Measurements from ENCODE around the gene CCDC159.
A peak's percentile ranks its signal among the peaks of the same experiment; 100 is the strongest.
"Not testable (repeated sequence)": the region's sequence is repeated elsewhere in the genome, so short reads cannot be mapped to it uniquely, and the experiment has no call there.

CCDC159 gene

DNA sequence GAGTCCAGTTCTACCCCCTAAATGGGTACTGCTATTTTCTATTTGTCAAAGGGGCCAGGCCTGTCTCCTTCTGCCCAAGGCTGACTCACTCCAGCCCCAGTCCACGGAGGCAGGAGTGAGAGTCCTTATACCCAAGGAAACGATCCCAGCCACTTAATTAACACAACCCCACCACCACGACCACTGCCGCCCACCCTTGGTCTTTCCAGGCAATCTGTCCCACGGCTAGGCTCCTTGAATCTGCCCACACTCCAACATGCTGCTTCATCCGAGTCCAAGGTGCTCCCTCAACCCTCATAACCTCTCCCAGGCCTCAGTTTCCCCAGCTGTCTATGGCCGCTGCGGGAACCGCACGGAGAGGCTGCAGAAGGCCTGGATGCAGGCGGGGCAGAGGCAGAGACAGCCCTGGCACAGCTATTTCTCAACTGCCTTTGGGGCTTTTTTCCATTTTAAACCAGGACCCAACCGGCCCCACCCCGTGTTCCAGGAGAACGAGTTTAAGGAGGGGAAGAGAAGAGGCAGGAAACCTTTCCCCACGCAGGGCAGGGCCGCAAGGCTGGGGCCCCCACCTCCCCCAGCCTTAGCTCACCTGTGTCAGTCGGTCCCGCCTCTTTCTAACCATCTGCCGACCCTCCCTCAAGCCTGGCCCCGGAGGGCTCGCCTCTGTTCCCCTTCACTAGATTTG lies 7.6 kb upstream of the CCDC159 start:
- no peak for DNase-seq

DNA sequence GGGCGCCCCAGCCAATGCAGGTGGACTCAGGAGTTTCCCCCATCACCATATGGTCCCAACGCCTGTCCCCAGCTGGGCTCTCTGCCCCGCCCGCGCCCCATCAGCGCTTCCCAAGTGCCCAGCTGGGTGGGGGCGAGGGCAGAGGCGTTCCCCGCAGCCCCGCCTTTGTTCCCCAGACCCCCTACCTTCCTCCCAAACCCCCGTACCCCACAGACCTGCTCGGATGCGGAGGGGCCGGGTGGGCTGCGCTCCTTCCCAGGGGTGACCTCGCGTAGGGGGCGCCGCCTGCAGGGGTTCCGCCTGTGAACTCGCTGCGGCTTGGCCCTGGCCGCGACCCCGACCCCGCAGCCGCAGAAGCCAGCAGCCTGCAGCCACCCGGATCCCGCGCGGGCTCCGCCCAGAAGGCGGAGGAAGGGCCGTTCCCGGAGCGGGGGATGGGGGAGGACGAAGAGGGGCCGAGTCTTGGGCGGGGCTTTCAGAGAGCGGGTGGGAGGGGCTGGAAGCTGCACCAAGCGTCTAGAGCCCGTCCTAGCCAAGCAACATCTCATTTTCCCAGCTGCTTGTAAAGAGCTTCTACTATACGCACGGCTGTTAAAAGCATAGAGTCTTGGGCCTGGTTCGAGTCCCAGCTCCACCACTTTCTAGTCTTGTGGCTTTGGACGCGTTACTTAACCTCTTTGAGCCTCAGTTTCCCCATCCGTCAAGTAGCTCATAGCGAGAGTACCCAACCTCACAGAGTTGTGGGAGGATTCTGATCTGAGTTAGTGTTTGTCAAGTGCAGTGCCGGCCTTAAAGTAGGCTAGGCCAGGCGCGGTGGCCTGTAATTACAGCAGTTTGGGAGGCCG lies 6.8 kb upstream of the CCDC159 start, which contains the start of gene RAB3D:
Gene RAB3D (minus strand): TSS at position 404 of the 845 bp plus-strand sequence. CDS start 2,258 bp downstream, outside the sequence.
- peak; percentile 86 for DNase-seq

DNA sequence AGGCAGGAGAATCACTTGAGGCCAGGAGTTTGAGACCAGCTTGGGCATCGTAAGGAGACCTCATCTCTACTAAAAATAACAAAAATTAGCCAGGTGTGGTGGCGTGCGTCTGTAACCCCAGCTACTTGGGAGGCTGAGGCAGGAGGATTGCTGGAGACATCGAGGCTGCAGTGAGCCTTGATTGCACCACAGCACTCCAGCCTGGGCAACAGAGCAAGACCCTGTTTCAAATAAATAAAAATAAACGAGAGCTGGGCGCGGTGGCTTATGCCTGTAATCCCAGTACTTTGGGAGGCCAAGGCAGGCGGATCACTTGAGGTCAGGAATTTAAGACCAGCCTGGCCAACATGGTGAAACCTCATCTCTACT lies 6.2 kb upstream of the CCDC159 start:
- not testable (repeated sequence) for DNase-seq

DNA sequence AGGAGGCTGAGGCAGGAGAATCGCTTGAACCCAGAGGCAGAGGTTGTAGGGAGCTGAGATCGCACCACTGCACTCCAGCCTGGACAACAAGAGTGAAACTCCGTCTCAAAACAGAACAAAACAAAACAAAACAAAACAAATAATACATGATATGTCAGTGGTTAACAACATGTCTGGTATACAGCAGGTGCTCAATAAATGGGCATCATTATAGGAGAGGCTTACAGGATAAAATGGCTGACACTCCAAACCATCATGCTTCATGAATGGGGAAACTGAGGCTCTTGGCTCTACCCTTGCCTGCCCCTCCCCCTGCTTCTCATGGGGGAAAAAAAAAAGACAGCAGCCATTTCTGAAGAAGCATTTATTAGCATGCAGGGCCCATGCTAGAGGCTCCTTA lies 3.9 kb upstream of the CCDC159 start:
- DNase-seq, result no peak

DNA sequence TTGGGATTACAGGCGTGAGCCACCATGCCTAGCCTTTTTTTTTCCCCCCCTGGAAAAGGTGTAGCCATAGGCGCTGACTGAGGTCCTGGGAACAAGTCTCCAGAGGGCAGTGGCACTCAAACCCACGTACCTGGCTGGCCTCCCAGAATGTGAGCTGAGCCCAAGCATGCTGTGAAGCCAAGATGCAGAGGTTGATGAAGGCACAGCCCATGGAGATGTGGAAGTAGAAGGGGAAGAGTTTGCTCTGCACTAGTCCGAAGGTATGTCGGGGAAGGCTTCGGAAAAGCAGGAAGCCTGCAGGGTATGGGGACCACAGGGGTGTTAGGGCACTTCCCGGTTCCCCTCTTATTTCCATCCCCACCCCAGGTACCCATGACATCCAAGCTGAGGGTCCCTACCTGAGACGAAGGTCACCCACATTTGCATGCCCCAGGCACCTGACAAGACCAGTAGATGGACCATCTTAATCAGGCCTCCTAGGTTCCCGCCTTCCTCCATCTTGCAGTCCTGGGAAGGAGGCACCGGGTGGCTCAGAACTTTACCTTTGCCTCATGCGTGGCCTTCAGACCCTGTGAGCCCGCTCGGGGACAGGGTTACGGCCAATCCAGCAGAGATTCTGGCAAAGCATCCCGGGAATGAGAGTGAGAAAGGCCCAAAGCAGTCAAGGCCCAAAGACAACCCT lies 1.1 kb upstream of the CCDC159 start:
- DNase-seq, result no peak

DNA sequence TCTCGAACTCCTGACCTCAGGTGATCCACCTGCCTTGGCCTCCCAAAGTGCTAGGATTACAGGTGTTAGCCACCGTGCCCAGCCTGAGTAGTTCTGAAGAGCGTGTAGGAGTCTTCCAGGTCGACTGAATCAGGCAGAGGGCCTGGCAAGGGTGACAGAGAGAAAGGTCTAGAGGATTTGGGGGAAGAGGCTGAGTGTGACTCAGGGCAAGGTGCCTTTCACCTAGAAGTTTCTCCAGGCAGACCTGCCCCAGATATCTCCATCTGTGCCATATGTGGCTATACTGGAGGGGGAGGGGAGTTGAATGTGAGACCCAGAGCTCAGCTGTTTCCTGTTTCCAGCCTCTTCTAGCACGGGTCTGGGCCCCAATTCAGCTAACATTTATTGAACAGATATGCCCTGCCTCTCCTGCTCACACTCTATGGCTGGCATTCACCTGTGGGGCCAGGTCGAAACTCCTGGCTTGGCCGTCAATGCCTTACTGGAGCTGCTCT lies 1.3 kb downstream of the CCDC159 start:
- no peak for DNase-seq

DNA sequence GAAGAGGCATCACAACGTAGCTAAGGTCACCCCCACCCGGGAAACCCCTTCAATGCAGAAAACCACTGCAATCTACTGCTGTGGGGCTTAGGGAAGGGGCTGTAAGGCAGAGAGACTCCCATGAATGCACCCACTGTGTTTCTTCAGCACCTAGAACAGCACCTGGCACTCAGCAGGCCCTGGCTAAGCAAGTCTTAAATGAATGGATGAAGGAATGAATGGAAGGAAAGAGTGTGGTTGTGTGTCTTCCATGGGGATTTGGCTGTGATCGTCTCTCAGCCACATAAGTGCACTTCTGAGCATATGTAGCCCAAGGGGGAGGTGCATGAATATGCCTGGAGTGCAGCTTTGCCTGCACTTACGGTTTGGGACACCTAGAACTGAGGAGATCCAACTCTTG lies 2.9 kb downstream of the CCDC159 start:
- no peak for DNase-seq

DNA sequence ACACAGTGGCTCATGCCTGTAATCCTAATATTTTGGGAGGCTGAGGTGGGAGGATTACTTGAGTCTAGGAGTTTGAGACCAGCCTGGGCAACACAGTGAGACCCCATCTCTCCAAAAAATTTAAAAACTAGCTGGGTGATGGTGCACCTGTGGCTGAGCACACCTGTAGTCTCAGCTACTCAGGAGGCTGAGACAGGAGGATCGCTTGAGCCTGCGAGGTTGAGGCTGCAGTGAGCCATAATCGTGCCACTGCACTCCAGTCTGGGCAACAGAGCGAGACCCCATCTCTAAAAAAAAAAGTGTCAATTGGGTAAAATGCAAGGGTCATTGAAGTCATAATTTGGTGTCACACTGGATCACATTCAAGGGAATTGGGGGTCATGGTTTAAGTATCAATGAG lies 7.8 kb downstream of the CCDC159 start:
- DNase-seq, result not testable (repeated sequence)

DNA sequence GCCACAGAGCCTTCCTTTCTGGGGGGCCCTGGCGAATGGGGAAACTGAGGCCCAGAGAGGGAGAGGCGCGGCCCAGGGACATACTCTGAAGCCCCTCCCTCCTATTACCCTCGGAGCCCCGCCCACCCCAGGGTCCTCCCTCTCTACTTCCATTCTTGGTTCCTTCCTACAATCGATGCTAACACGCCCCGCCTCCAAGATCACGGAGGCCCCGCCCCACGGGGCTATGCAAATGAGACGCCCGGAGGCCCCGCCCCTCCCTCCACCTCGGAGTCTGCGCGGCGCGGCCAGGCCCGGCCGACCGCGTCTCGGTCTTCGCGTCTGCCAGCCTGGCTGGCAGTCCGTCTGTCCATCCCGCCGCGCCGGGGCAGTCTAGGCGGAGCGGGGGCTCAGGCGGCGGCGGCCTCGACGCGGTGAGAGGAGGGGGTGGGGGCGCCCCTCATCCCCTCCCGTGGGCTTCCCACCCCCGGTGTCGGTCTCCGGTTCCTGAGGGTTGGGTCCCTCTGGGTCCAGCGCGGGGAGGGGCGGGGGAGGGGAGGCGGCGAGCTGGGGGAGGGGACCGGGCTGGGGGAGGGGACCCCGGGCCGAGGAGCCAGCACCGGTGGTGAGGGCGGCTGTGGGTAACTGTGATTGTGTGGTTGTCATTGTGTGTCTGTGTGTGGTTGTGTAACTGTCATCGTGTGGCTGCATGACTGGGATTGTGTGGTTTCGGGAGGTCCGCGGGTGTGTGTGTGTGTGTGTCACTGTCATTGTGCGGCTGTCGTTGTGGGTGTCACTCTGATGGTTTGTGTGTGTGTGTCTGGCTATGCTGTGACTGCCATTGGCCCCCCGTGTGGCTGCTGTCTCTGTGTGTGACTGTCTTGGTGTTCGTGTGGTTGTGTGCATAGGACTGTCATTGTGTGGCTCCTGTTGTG lies 9.1 kb downstream of the CCDC159 start, which contains the start of gene PLPPR2:
Gene PLPPR2 (plus strand): TSS at position 273 of the 914 bp plus-strand sequence. CDS start 2,242 bp downstream, outside the sequence.
- DNase-seq, result peak; percentile 71

DNA sequence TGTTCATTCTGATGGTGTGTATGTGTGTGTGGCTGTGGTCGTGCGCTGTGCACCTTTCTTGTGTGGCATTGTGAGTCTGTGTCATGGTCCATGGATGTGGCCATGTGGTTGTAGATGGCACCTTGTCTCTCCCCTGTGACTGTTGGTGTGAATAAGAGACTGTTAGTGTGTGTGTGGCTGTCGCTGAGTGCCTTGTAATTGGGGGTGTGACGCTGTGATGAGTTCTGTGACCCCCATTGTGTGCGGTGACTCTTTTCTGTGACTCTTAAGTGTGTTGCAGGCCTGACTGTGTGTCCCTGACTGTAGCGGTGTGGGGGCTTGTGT lies 9.7 kb downstream of the CCDC159 start:
- DNase-seq, result no peak

DNA sequence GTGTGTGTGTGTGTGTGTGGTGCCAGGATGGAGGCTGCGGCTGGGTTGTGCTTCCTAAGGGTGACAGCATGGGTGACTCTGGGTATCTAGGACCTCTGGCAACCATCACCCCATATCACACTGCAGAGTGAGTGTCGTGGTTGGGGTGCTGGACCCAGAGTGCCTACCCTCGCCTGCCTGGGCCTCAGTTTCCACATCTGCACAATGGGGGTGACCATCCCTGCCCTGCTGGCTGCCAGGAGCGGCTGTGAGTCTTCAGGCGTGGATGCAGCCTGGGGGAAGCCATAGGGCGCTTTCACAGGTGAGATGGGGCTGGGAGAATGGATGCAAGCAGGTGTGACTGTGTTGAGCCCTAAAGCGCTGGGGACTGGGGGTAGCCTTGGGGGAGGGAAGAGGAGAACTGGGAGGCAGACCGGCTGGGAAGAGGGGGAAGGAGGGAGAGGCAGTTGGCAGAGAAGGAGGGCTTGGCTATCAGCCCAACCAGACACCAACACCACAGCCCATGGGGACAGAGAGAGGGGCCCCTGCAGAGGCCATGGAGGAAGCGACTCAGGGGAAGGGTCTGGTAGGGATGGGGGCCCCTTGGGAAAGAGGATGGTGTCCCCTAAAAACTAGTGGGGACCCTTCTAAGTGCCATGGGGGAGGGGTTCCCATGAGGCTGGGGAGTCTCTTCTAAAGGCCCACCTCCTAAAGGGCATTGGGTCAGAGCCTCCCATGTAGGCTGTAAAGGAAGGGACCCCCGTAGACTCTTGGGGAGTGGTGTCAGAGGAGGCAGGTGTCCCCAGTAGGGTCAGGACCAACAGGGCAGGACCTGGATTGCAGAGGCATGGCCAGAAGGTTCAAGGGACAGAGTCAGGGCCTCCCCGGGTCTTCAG lies 10.6 kb downstream of the CCDC159 start:
- DNase-seq, result no peak

DNA sequence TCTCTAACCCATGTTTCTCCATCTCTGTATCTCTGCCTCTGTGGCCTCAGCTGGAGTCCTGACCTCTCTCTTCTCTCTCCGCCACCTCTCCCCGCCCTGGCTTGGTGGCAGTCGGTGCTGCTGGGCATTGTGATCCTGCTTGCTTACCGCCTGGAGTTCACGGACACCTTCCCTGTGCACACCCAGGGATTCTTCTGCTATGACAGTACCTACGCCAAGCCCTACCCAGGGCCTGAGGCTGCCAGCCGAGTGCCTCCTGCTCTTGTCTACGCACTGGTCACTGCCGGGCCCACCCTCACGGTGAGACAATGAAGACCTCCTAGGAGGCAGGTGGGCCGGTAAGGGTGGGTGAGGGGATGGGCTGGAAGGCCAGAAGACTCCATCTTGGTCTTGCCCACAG lies 13.1 kb downstream of the CCDC159 start:
- DNase-seq, result no peak

DNA sequence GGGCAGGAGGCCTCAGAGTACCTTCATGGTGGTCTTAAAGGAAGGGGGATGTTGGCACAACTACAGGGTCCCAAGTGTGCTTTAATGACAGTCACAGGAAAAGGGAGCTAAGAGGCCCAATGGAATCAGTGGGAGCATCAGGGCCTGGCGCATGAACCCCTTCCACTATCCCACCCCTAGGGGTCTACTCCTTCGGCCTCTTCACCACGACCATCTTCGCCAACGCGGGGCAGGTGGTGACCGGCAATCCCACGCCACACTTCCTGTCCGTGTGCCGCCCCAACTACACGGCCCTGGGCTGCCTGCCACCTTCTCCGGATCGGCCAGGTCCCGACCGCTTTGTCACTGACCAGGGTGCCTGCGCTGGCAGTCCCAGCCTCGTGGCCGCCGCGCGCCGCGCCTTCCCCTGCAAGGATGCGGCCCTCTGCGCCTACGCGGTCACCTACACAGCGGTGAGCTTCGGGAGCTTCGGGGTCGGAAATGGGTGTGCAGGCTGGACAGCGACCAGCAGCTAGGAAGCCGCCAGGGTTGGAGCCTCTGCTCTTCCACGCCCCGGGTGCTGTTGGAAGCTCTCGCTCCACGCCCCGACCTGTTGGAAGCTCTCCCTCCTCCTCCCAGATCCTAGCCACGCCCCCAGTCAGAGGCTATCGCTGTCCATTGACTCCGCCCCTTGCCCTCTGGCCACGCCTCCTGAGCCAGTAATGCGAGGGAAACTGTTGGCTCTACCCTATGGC lies 14.9 kb downstream of the CCDC159 start:
- no peak for DNase-seq

DNA sequence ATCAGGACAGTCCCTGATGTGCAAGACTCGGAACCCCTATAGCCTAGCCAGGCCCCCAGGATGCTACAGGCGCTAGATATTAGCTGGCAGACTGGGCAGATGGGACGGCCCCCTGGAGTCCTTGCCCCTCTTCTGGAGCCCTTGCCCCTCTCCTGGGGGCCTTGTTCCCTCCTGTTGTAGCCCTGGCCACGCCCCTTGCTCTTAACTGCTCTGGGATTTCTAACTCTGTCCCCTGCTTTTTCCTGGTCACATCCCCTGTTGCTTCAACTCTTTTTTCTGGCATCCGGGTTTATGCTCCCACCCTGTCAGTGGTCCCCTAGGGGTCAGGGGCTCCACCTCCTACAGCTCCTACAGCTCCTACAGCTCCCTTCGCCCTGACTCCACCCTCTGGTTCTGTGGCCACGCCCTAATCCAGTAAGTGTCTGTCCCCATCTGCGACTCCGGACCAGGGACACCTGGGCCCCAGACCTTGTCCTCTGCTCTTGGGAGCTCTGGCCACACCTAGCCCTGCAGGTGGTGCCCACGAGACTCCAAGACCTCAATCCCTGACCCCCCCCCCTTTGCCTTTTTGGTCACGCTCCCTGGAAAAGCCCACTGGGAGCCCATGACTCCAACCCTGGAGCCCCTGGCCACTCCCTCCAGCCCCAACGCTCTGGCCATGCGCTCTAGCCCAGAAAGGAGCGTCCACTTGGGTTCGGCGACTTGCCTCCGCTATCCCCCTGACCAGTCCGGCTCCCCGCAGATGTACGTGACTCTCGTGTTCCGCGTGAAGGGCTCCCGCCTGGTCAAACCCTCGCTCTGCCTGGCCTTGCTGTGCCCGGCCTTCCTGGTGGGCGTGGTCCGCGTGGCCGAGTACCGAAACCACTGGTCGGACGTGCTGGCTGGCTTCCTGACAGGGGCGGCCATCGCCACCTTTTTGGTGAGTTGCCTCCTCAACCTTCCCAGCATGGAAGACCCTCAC lies 15.7 kb downstream of the CCDC159 start:
- DNase-seq, result no peak

DNA sequence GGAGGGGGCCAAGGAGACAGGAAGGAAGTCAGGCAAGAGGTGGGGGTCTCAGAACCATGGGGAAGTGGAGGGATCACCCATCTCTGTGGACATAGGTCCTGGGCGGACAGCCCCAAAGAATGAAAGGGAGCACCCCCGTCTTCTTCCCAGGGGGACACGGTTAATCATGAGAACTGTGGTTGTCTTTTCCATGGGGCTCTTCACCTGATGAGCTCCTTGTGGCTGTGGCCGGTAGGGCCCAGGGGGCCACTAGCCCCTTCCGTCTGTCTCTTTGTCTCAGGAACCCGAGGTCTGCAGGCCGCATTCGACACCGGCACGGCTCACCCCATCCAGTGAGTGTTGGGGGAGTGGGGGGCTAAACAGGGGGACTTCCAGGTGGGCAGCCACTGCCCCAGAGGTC lies 17.6 kb downstream of the CCDC159 start:
- no peak for DNase-seq

DNA sequence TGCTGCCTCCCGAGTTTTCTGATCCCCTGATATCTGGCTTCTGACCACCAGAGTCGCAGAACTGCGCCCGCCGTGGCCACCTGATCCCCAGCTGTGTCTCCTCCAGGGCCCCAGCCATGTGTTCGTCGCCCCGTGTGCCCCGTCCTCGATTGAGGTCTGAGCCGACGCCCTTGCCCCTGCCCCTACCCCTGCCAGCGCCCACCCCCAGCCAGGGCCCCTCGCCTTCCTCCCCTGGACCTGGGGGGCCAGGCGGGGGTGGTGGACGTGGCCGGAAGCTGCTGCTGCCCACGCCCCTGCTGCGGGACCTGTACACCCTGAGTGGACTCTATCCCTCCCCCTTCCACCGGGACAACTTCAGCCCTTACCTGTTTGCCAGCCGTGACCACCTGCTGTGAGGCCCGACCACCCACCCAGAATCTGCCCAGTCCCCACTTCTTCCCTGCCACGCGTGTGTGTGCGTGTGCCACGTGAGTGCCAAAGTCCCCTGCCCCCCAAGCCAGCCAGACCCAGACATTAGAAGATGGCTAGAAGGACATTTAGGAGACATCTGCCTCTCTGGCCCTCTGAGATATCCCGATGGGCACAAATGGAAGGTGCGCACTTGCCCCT lies 18.1 kb downstream of the CCDC159 start:
- DNase-seq, result no peak

DNA sequence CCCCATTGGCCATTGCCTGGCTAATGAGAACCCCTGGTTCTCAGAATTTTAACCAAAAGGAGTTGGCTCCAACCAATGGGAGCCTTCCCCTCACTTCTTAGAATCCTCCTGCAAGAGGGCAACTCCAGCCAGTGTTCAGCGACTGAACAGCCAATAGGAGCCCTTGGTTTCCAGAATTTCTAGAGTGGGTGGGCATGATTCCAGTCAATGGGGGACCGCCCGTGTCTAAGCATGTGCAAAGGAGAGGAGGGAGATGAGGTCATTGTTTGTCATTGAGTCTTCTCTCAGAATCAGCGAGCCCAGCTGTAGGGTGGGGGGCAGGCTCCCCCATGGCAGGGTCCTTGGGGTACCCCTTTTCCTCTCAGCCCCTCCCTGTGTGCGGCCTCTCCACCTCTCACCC lies 18.6 kb downstream of the CCDC159 start:
- no peak for DNase-seq

DNA sequence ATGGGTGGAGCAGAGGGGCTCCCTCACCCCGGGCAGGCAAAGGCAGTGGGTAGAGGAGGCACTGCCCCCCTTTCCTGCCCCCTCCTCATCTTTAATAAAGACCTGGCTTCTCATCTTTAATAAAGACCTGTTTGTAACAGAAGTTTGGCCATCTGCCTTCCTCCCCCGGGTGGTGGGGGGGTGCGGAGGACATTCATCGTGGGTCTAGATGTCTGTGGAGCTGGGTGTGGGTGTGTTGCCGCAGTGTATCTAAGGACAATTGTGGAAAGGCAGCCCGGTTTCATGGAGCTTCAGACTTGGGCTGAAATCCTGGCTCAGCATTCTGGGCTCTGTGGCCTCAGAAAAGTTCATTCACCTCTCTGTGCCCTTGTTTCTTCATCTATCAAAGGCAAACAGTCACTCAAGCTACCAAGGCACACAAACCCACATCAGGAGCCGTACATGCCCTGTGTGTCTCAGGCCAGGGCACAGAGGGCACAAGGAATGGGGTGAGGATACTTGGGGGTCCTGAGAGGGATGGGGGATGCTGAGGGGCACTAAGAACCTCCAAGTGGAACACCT lies 19.3 kb downstream of the CCDC159 start:
- DNase-seq, result no peak

DNA sequence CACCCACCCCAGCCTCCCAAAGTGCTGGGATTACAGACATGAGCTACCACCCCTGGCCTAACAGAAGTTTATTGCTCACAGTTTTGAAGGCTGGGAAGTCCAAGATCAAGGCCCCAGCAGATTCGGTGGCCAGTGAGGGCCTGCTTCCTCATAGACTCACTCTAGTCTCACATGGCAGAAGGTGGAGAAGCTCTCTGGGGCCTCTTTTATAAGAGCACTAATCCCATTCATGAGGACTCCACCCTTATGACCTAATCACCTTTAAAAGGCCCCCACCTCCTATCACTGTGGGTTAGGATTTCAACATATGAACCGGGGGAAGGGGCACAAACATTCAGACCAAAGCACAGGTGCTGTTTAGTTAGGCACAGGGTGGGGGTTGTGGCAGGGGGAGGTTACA lies 21.2 kb downstream of the CCDC159 start:
- no peak for DNase-seq
